NCI-H1105 treated with DMSO at 0.1 percent for 48 hours (cell line): ENCODE data around the gene APPBP2.
"Not testable (repeated sequence)": the region's sequence is repeated elsewhere in the genome, so short reads cannot be mapped to it uniquely, and the experiment has no call there.

Experiments used
- DNase-seq: peaks from one replicate; lab custom pipeline; 2025; lab: John Stamatoyannopoulos, UW

APPBP2 gene

GRCh38 chr17:60534010-60534555 lies 8.0 kb upstream of the APPBP2 start:
- DNase-seq, result no peak

GRCh38 chr17:60529806-60530205 lies 3.8 kb upstream of the APPBP2 start:
- DNase-seq, result no peak

GRCh38 chr17:60528828-60529227 lies 2.8 kb upstream of the APPBP2 start:
- DNase-seq, result no peak

GRCh38 chr17:60527701-60528100 lies 1.7 kb upstream of the APPBP2 start:
- no peak for DNase-seq

- DNase-seq, result no peak
Measured at GRCh38 chr17:60526726-60527125, 684 bp upstream of the APPBP2 start.

- no peak for DNase-seq
Measured at GRCh38 chr17:60525328-60525684, 736 bp downstream of the APPBP2 start.

GRCh38 chr17:60524463-60525327 lies 1.3 kb downstream of the APPBP2 start:
- DNase-seq, result peak; percentile 7

GRCh38 chr17:60523822-60524221 lies 2.2 kb downstream of the APPBP2 start:
- DNase-seq, result no peak

GRCh38 chr17:60522889-60523626 lies 3.0 kb downstream of the APPBP2 start:
- DNase-seq, result no peak

GRCh38 chr17:60519795-60520194 lies 6.2 kb downstream of the APPBP2 start:
- DNase-seq, result no peak

- not testable (repeated sequence) for DNase-seq
Measured at GRCh38 chr17:60515683-60516082, 10.4 kb downstream of the APPBP2 start.

GRCh38 chr17:60515199-60515598 lies 10.8 kb downstream of the APPBP2 start:
- not testable (repeated sequence) for DNase-seq

- DNase-seq, result no peak
Measured at GRCh38 chr17:60514500-60514899, 11.5 kb downstream of the APPBP2 start.

GRCh38 chr17:60514053-60514452 lies 12.0 kb downstream of the APPBP2 start:
- DNase-seq, result no peak

GRCh38 chr17:60513014-60513413 lies 13.0 kb downstream of the APPBP2 start:
- no peak for DNase-seq

GRCh38 chr17:60510723-60511122 lies 15.3 kb downstream of the APPBP2 start:
- no peak for DNase-seq

- no peak for DNase-seq
Measured at GRCh38 chr17:60510031-60510430, 16.0 kb downstream of the APPBP2 start.

- DNase-seq, result no peak
Measured at GRCh38 chr17:60508384-60508980, 17.6 kb downstream of the APPBP2 start.

GRCh38 chr17:60506312-60506711 lies 19.7 kb downstream of the APPBP2 start:
- DNase-seq, result no peak

GRCh38 chr17:60502145-60502544 lies 23.9 kb downstream of the APPBP2 start:
- no peak for DNase-seq

GRCh38 chr17:60501589-60501988 lies 24.5 kb downstream of the APPBP2 start:
- no peak for DNase-seq

GRCh38 chr17:60496041-60496440 lies 30.0 kb downstream of the APPBP2 start:
- DNase-seq, result no peak

GRCh38 chr17:60495260-60495659 lies 30.8 kb downstream of the APPBP2 start:
- no peak for DNase-seq
